Lung (tissue), 12 donors: ENCODE measurements around the gene LIN7B. TPM values are rescaled to one million over a fixed set of nuclear protein-coding genes. Genes with fewer than 3 reads are reported as not detected.

ENCODE experiments used
- ATAC-seq: fragments of 200-7000 bp; cut with Tn5 transposase; one replicate; pipeline ENCODE4 v1.9.1; 2020; ENCODE audit warnings: moderate number of reproducible peaks; ENCODE audit not compliant: insufficient read depth, low FRiP score
- DNase-seq, 3 donors: peaks; one replicate each; pipeline ENCODE4 v3.0.0-alpha.2; 2013 to 2017
- H3K27ac ChIP-seq, 2 donors: one replicate each; pipeline ENCODE4 v1.5.1; 2013; ENCODE audit warnings: mild to moderate bottlenecking in 2 of 2, moderate library complexity in 2 of 2, control low read depth in 1 of 2, inconsistent platforms in 1 of 2, low read depth in 1 of 2, low read length in 1 of 2
- H3K27me3 ChIP-seq, 3 donors: one replicate each; pipeline ENCODE4 v1.5.1; 2013; ENCODE audit warnings: low read length in 2 of 3; ENCODE audit not compliant: control insufficient read depth in 3 of 3, insufficient read depth in 3 of 3
- H3K36me3 ChIP-seq, 4 donors: one replicate each; pipeline ENCODE4 v1.5.1; 2013; ENCODE audit warnings: low read length in 4 of 4, mild to moderate bottlenecking in 1 of 4, moderate library complexity in 1 of 4; ENCODE audit not compliant: control insufficient read depth in 4 of 4, insufficient read depth in 4 of 4
- H3K4me1 ChIP-seq, 5 donors: one replicate each; pipeline ENCODE4 v1.5.1; 2013; ENCODE audit warnings: low read length in 5 of 5, mild to moderate bottlenecking in 2 of 5, moderate library complexity in 1 of 5; ENCODE audit not compliant: control insufficient read depth in 5 of 5, insufficient read depth in 5 of 5
- H3K4me3 ChIP-seq: one replicate; pipeline ENCODE4 v1.5.1; 2013; ENCODE audit warnings: mild to moderate bottlenecking, control low read depth, moderate library complexity
- H3K9ac ChIP-seq, 2 donors: one replicate each; pipeline ENCODE4 v1.5.1; 2013; ENCODE audit warnings: low read length in 2 of 2, control low read depth in 1 of 2; ENCODE audit not compliant: insufficient read depth in 1 of 2
- H3K9me3 ChIP-seq, 4 donors: one replicate each; pipeline ENCODE4 v1.5.1; 2013; ENCODE audit warnings: low read length in 3 of 4, mild to moderate bottlenecking in 1 of 4, moderate library complexity in 1 of 4; ENCODE audit not compliant: control insufficient read depth in 4 of 4, insufficient read depth in 3 of 4
- CTCF ChIP-seq: IDR thresholded peaks from 2 replicates; pipeline ENCODE4 v1.5.1; 2012; ENCODE audit warnings: mild to moderate bottlenecking; ENCODE audit errors: control extremely low read depth, extremely low read depth
- WGBS, 2 donors: extraction: QIAGEN DNeasy Blood & Tissue Kit; methylation state at CpG; one replicate each; pipeline ENCODE4 v1.1.7; 2013; 5-methylcytosine and 5-hydroxymethylcytosine counted together
- polyA plus RNA-seq, 2 donors: library from polyadenylated mRNA; stranded (reverse); fragments of 200-250 nt; gene quantifications; one replicate each; pipeline ENCODE4 v1.2.1, GENCODE V29; 2013
- total RNA-seq, 2 donors: library from RNA; depleted of rRNA in 1 of 2; stranded (reverse); fragments of >200 nt in 1 of 2; gene quantifications; one replicate each; pipeline ENCODE4 v1.2.1, GENCODE V29; 2014 to 2021
- donor health status: control.
- donor health status: control.
- donor health status: Bipolar disorder and iron deficiency.
- donor health status: healthy.
- donor health status: DM: yes; HTN: yes; CAD: no.

LIN7B gene
- total and polyA plus RNA-seq, 4 donors: 6.4 to 12.4 (median 7.2) TPM

DNA sequence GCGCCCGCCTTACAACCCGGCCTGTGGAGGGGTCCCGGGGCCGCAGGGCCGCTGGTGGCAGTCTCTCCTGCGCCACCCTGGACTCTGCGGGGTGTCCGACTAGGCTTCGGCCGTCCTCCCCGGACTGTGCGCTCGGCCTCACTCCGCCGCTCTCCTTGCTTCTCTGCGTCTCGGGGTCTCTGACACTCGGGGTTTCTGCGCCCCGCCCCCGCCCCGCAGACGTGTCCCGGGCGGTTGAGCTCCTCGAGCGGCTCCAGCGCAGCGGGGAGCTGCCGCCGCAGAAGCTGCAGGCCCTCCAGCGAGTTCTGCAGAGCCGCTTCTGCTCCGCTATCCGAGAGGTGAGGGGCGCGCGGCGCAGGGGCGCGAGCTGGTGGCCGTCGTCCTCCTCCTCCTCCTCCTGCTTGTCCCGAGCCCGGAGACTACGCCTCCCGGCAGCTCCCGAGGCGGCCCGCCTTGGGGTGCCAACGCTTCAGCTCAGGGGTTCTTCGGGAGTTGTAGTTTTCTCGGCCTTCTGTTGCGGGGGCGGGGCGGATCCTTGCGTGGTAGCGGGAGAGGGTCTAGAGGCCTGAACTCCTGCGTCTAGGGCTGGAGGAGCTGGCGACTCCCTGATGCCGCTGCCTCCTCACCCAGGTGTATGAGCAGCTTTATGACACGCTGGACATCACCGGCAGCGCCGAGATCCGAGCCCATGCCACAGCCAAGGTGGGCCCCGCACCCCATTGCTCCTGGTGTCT lies 627 bp downstream of the LIN7B start:
- TF ChIP-seq CTCF: no peak
- Histone ChIP-seq H3K27me3 (no peaks in the 10 kb centered on the region), H3K9ac (no peak overlapping the region), H3K9me3 (no peaks in the 10 kb centered on the region), H3K4me1 (peaks cover 0 to 19% (median 8%) of the 10 kb centered on the region in 5 donors), H3K36me3 (no peaks in the 10 kb centered on the region), H3K27ac (peak overlapping the region; percentile 11 to 63), H3K4me3 (peak overlapping the region; percentile 78)
- ATAC-seq (no peak), DNase-seq (peak; percentile 81 to 83 (median 83))
- 10% methylated on average over 68 of the region's 68 CpGs for WGBS, 2 donors

- Histone ChIP-seq H3K36me3 (no peaks in the 10 kb centered on the region), H3K4me1 (peaks cover 0 to 21% (median 8%) of the 10 kb centered on the region in 5 donors), H3K9ac (no peak overlapping the region), H3K4me3 (no peak overlapping the region), H3K27ac (no peak overlapping the region), H3K27me3 (peaks cover 0 to 10% (median 0%) of the 10 kb centered on the region in 3 donors), H3K9me3 (no peaks in the 10 kb centered on the region)
- no peak for DNase-seq
- no peak for ATAC-seq
- 10 to 47% methylated on average over 1 of the region's 1 CpG for WGBS, 2 donors
- no peak for TF ChIP-seq CTCF
These were observed 2.4 kb downstream of the LIN7B start for GRCh38 chr19:49116544-49116943.

DNA sequence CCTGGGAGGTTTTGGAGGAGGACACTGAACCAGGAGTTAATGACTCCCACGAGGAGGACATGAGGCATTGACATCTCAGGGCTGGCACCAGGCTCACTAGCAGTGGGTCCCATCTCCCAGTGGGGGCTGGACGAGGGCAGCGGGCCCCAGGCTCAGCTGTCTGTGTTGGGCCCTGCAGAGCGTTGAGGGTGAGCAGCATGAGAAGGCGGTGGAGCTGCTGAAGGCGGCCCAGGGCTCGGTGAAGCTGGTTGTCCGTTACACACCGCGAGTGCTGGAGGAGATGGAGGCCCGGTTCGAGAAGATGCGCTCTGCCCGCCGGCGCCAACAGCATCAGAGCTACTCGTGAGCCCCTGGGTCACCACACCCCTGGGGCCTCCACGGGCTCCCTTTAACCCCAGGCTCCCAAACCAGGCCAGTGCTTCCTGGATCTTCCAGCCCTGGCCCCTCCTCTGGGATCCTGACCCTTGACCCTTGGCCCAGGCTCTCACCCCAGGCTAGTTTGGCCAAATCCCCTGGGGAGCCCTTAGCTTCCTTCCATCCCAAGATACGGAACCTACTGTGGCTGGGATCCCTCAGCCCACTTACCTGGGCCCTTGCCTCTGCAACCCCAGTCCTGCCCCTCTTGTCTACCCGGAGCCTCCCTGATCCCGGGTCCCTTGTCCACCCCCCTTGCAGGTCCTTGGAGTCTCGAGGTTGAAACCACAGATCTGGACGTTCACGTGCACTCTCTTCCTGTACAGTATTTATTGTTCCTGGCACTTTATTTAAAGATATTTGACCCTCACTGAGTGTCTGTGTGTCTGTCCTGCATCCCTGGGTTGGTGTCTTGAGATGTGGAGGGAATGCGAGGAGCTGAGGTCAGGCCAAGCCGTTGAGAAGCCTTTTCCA lies 3.8 kb downstream of the LIN7B start:
- Histone ChIP-seq H3K36me3 (no peaks in the 10 kb centered on the region), H3K4me1 (peaks cover 0 to 21% (median 8%) of the 10 kb centered on the region in 5 donors), H3K9ac (no peak overlapping the region), H3K27me3 (peaks cover 0 to 12% (median 0%) of the 10 kb centered on the region in 3 donors), H3K27ac (peak overlapping the region; percentile 94 to 98), H3K9me3 (no peaks in the 10 kb centered on the region), H3K4me3 (peak overlapping the region; percentile 44)
- TF ChIP-seq CTCF: no peak
- WGBS, 2 donors: 68 to 70% methylated on average over 26 of the region's 26 CpGs
- ATAC-seq (no peak), DNase-seq (no peak)
